Right lobe of liver (tissue), 6 donors: ENCODE results near the gene ARMC5. TPM values are rescaled to one million over a fixed set of nuclear protein-coding genes. Genes with fewer than 3 reads are reported as not detected.

Experiments used
- ATAC-seq, 4 donors: fragments of 200-7000 bp; cut with Tn5 transposase; one replicate each; pipeline ENCODE4 v1.9.1; 2020; ENCODE audit warnings: mild to moderate bottlenecking in 4 of 4, moderate library complexity in 4 of 4
- DNase-seq, 3 donors: peaks; one replicate each; pipeline ENCODE4 v3.0.0-alpha.2; 2020
- H3K27ac ChIP-seq, 3 donors: fragments of 200-600 bp; one replicate each; pipeline ENCODE4 v1.8.0; 2022
- H3K27me3 ChIP-seq, 2 donors: fragments of 200-600 bp; one replicate each; pipeline ENCODE4 v1.8.0; 2022
- H3K36me3 ChIP-seq, 4 donors: fragments of 200-600 bp; sonication (generic) in 1 of 4; one replicate each; pipeline versions ENCODE4 v1.5.1 to v1.8.0; 2017 to 2022; ENCODE audit warnings: control low read depth in 1 of 4
- H3K4me1 ChIP-seq, 4 donors: fragments of 200-600 bp; sonication (generic) in 1 of 4; one replicate each; pipeline versions ENCODE4 v1.5.1 to v1.8.0; 2017 to 2022; ENCODE audit warnings: control low read depth in 1 of 4
- H3K4me3 ChIP-seq, 3 donors: fragments of 200-600 bp; one replicate each; pipeline ENCODE4 v1.8.0; 2022
- H3K9me3 ChIP-seq, 4 donors: fragments of 200-600 bp; sonication (generic) in 1 of 4; one replicate each; pipeline versions ENCODE4 v1.5.1 to v1.8.0; 2017 to 2022; ENCODE audit warnings: control low read depth in 1 of 4
- CTCF ChIP-seq, 4 donors: fragments of 200-600 bp in 3 of 4; fragments of 450-650 bp in 1 of 4; IDR thresholded peaks; one replicate each; pipeline versions ENCODE4 v1.5.1 to v1.8.0; 2016 to 2022; ENCODE audit warnings: antibody characterized with exemption in 4 of 4, mild to moderate bottlenecking in 2 of 4
- POLR2A ChIP-seq: fragments of 450-650 bp; IDR thresholded peaks from one replicate; pipeline ENCODE4 v1.6.1; 2017; ENCODE audit warnings: antibody characterized with exemption, mild to moderate bottlenecking
- WGBS: methylation state at CpG from one replicate; pipeline ENCODE4 v1.1.6; 2018; ENCODE audit warnings: low coverage, low lambda C conversion rate; ENCODE audit not compliant: insufficient coverage; ENCODE audit errors: missing lambda C conversion rate; 5-methylcytosine and 5-hydroxymethylcytosine counted together
- intact Hi-C, 2 donors: fragments of 100-400 bp; cut with DNase I; formaldehyde crosslinking; loops; one replicate each; pipeline versions ENCODE4 v1.11.2 to v1.14.1; 2022
- total RNA-seq, 6 experiments: library from RNA; depleted of rRNA in 2 of 6; stranded (reverse); fragments of >200 nt in 2 of 6; fragmentation: NEBNext Ultra II Directional in 3 of 6; extraction: Animal tissue kit (Norgen Biotek cat#: 25700) in 3 of 6; gene quantifications; one replicate each; pipeline versions ENCODE4 v1.1.0 to v1.2.4, GENCODE V29; 2016 to 2023
- donor health status: DM: no; HTN: yes; CAD: no.
- donor health status: DM: no; HTN: no; CAD: no.
- donor health status: DM: no; HTN: no; CAD: no.
- donor health status: DM: no; HTN: yes; CAD: no.
- donor health status: DM: no; HTN: yes; CAD: no.

The ARMC5 gene
- total RNA-seq, 6 experiments from 2014 or later = 3.9 to 20.9 (median 11.0) TPM

GRCh38 chr16:31465788-31466370 lies 6.6 kb downstream of the ARMC5 start:
- DNase-seq = no peak
- WGBS = 95% methylated on average over 9 of the region's 20 CpGs
- peaks cover 0 to 27% (median 5%) of the 10 kb centered on the region in 4 donors for H3K36me3 ChIP-seq

GRCh38 chr16:31466381-31466841 lies 7.1 kb downstream of the ARMC5 start:
- Histone ChIP-seq H3K27me3 (no peaks in the 10 kb centered on the region), H3K9me3 (no peaks in the 10 kb centered on the region), H3K36me3 (peaks cover 0 to 27% (median 5%) of the 10 kb centered on the region in 4 donors), H3K4me3 (no peak overlapping the region), H3K27ac (no peak overlapping the region), H3K4me1 (peaks cover 0 to 10% (median 3%) of the 10 kb centered on the region in 4 donors)
- intact Hi-C loops = no loop called here
- TF ChIP-seq CTCF (IDR thresholded peaks at IDR 0.05) (no peak), POLR2A (no peak)
- 97% methylated on average over 5 of the region's 18 CpGs for WGBS
- DNase-seq (no peak), ATAC-seq (no peak)

More at GRCh38 chr16:31465788-31466370, 6.6 kb downstream of the ARMC5 start:
- Histone ChIP-seq H3K4me3 (no peak overlapping the region), H3K27me3 (no peaks in the 10 kb centered on the region), H3K9me3 (no peaks in the 10 kb centered on the region), H3K27ac (no peak overlapping the region), H3K4me1 (peaks cover 0 to 16% (median 5%) of the 10 kb centered on the region in 4 donors)
- no peak for ATAC-seq
- intact Hi-C loops = no loop called here
- TF ChIP-seq CTCF (IDR thresholded peaks at IDR 0.05) (no peak), POLR2A (no peak)

- TF ChIP-seq CTCF (IDR thresholded peaks at IDR 0.05) = no peak
- TF ChIP-seq POLR2A = no peak
- Histone ChIP-seq H3K4me1 (peaks cover 0 to 8% (median 0%) of the 10 kb centered on the region in 4 donors), H3K27me3 (no peaks in the 10 kb centered on the region), H3K9me3 (no peaks in the 10 kb centered on the region), H3K4me3 (no peak overlapping the region), H3K27ac (no peak overlapping the region), H3K36me3 (peaks cover 0 to 27% (median 5%) of the 10 kb centered on the region in 4 donors)
- intact Hi-C loops = no loop called here
- ATAC-seq (no peak), DNase-seq (no peak)
- WGBS = 81% methylated on average over 3 of the region's 5 CpGs
Observed at GRCh38 chr16:31467151-31467773, 8.0 kb downstream of the ARMC5 start.

GRCh38 chr16:31467858-31468257 lies 8.6 kb downstream of the ARMC5 start:
- no peak for DNase-seq
- Histone ChIP-seq H3K36me3 (peaks cover 0 to 27% (median 5%) of the 10 kb centered on the region in 4 donors), H3K27ac (no peak overlapping the region), H3K9me3 (no peaks in the 10 kb centered on the region), H3K27me3 (no peaks in the 10 kb centered on the region), H3K4me3 (no peak overlapping the region), H3K4me1 (peaks cover 0 to 12% (median 0%) of the 10 kb centered on the region in 4 donors)
- intact Hi-C loops = no loop called here
- no peak for TF ChIP-seq CTCF (IDR thresholded peaks at IDR 0.05)
- no peak for TF ChIP-seq POLR2A
- no peak for ATAC-seq
- 95% methylated on average over 5 of the region's 5 CpGs for WGBS
